ENCODE measurements around the gene CCDC159.

- TF ChIP-seq EZH2phosphoT487 (IDR thresholded peaks at IDR 0.05; ENCODE audit: borderline replicate concordance, low read length) (no peak), CTCF (IDR thresholded peaks at IDR 0.05; ENCODE audit: low read depth, low read length, poor library complexity, severe bottlenecking) (no peak)
Observed at GRCh38 chr19:11359421-11359820, 13.1 kb downstream of the CCDC159 start.
